PC-3 (cell line): ENCODE measurements around the gene SYMPK.

Source experiments
- EZH2 ChIP-seq: fragments of 300-600 bp; sonication (generic); IDR thresholded peaks from one replicate; pipeline ENCODE4 v1.6.1; 2017; ENCODE audit warnings: antibody characterized with exemption, mild to moderate bottlenecking, low read length; ENCODE audit not compliant: unreplicated experiment
- EZH2phosphoT487 ChIP-seq: fragments of 300-600 bp; sonication (generic); IDR thresholded peaks from 2 replicates; pipeline ENCODE4 v1.6.1; 2018; ENCODE audit warnings: mild to moderate bottlenecking, antibody characterized with exemption, low read length, borderline replicate concordance
- TF ChIP-seq, protein P1 (sequence below): fragments of 300-600 bp; sonication (generic); conservative IDR thresholded peaks from 2 replicates; pipeline ENCODE4 v1.5.1; 2017; ENCODE audit warnings: antibody characterized with exemption, low read depth, mild to moderate bottlenecking, low read length

DNA sequence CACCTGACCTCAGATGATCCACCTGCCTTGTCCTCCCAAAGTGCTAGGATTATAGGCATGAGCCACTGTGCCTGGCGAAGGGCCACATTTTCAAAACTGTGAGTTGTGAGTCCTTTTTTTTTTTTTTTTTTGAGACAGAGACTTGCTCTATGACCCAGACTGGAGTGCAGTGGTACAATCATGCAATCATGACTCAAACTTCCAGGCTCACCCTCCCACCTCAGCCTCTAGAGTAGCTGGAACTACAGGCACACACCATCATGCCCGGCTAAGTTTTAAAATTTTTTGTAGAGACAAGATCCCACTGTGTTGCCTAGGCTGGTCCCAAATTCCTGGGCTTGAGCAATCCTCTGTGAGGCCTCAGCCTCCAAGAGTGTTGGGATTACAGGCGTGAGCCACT lies 43.3 kb upstream of the SYMPK start:
- TF ChIP-seq, protein P1, sequence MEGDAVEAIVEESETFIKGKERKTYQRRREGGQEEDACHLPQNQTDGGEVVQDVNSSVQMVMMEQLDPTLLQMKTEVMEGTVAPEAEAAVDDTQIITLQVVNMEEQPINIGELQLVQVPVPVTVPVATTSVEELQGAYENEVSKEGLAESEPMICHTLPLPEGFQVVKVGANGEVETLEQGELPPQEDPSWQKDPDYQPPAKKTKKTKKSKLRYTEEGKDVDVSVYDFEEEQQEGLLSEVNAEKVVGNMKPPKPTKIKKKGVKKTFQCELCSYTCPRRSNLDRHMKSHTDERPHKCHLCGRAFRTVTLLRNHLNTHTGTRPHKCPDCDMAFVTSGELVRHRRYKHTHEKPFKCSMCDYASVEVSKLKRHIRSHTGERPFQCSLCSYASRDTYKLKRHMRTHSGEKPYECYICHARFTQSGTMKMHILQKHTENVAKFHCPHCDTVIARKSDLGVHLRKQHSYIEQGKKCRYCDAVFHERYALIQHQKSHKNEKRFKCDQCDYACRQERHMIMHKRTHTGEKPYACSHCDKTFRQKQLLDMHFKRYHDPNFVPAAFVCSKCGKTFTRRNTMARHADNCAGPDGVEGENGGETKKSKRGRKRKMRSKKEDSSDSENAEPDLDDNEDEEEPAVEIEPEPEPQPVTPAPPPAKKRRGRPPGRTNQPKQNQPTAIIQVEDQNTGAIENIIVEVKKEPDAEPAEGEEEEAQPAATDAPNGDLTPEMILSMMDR: no peak
- TF ChIP-seq EZH2 (no peak), EZH2phosphoT487 (no peak)
